IMR-90 (cell line): Measurements from ENCODE around the gene TUBA3C. TPM values are rescaled to one million over a fixed set of nuclear protein-coding genes. Genes with fewer than 3 reads are reported as not detected.

Experiments used
- ATAC-seq: fragments of 200-7000 bp; cut with Tn5 transposase; 2 replicates; pipeline ENCODE4 v1.9.1; 2020; ENCODE audit warnings: low read depth, mild to moderate bottlenecking, moderate library complexity
- BruUV-seq: library from RNA; stranded (reverse); fragments of 400-500 nt; replicated peaks from 2 replicates; lab custom pipeline; 2021; lab: Mats Ljungman, UMichigan
- CTCF ChIA-PET: fragments of 300-600 bp; formaldehyde crosslinking; extraction: SDS; loops from one replicate; lab custom pipeline; 2021; ENCODE audit warnings: antibody characterized with exemption; lab: Yijun Ruan, JAX
- POLR2A ChIA-PET: fragments of 300-600 bp; sonication (Branson Sonifier 250); formaldehyde crosslinking; loops from one replicate; lab custom pipeline; 2022; ENCODE audit warnings: antibody characterized with exemption; ENCODE audit not compliant: unreplicated experiment; lab: Charles Lee
- DNase-seq: peaks from one replicate; pipeline ENCODE4 v3.0.0; 2013
- H2AFZ ChIP-seq: replicated peaks from 2 replicates; pipeline ENCODE3; 2013; ENCODE audit warnings: low read length, mild to moderate bottlenecking; ENCODE audit not compliant: poor library complexity
- H2AK5ac ChIP-seq: 2 replicates; pipeline ENCODE4 v1.6.1; 2013; ENCODE audit warnings: low read depth, low read length, inconsistent platforms
- H2AK9ac ChIP-seq: replicated peaks from 2 replicates; pipeline ENCODE3; 2013; ENCODE audit warnings: mild to moderate bottlenecking, low read depth, low read length, moderate library complexity; ENCODE audit not compliant: poor library complexity
- H2BK120ac ChIP-seq: 2 replicates; pipeline ENCODE4 v1.6.1; 2013; ENCODE audit warnings: low read depth, low read length, inconsistent platforms
- H2BK15ac ChIP-seq: 3 replicates; pipeline ENCODE4 v1.6.1; 2013; ENCODE audit warnings: low read depth, low read length, inconsistent platforms
- H2BK20ac ChIP-seq: 2 replicates; pipeline ENCODE4 v1.6.1; 2013; ENCODE audit warnings: low read depth, mild to moderate bottlenecking, inconsistent platforms, low read length, moderate library complexity
- H2BK5ac ChIP-seq: 2 replicates; pipeline ENCODE4 v1.6.1; 2013; ENCODE audit warnings: mild to moderate bottlenecking, low read depth, low read length, inconsistent platforms; ENCODE audit not compliant: poor library complexity, severe bottlenecking
- H3K14ac ChIP-seq: replicated peaks from 2 replicates; pipeline ENCODE4 v1.6.1; 2013; ENCODE audit warnings: low read depth, low read length, inconsistent platforms
- H3K18ac ChIP-seq: 2 replicates; pipeline ENCODE4 v1.6.1; 2013; ENCODE audit warnings: low read depth, low read length, control low read depth
- H3K23ac ChIP-seq: 2 replicates; pipeline ENCODE4 v1.6.1; 2013; ENCODE audit warnings: low read depth, low read length, inconsistent platforms
- H3K27ac ChIP-seq: 2 replicates; pipeline ENCODE4 v1.5.1; 2013; ENCODE audit warnings: mild to moderate bottlenecking, control low read depth, low read length; ENCODE audit not compliant: insufficient read depth
- H3K27me3 ChIP-seq: 2 replicates; pipeline ENCODE4 v1.6.1; 2013; ENCODE audit warnings: low read length; ENCODE audit not compliant: control insufficient read depth, insufficient read depth
- H3K36me3 ChIP-seq: 2 replicates; pipeline ENCODE4 v1.6.1; 2013; ENCODE audit warnings: low read length, mixed read lengths; ENCODE audit not compliant: control insufficient read depth, insufficient read depth
- H3K4ac ChIP-seq: 2 replicates; pipeline ENCODE4 v1.6.1; 2013; ENCODE audit warnings: low read depth, low read length, inconsistent platforms
- H3K4me1 ChIP-seq: 2 replicates; pipeline ENCODE4 v1.6.1; 2013; ENCODE audit warnings: low read length, mixed read lengths; ENCODE audit not compliant: control insufficient read depth, insufficient read depth
- H3K4me2 ChIP-seq: 2 replicates; pipeline ENCODE4 v1.6.1; 2013; ENCODE audit warnings: low read depth, mild to moderate bottlenecking, control low read depth, low read length, moderate library complexity
- H3K4me3 ChIP-seq: 2 replicates; pipeline ENCODE4 v1.5.1; 2013; ENCODE audit warnings: low read depth, mild to moderate bottlenecking, control low read depth, low read length, moderate library complexity; ENCODE audit not compliant: insufficient read depth
- H3K56ac ChIP-seq: 2 replicates; pipeline ENCODE4 v1.6.1; 2013; ENCODE audit warnings: low read length, inconsistent platforms; ENCODE audit not compliant: insufficient read depth; ENCODE audit errors: extremely low read depth
- H3K79me1 ChIP-seq, 2 experiments: 2 replicates each; pipeline ENCODE4 v1.6.1; 2013; ENCODE audit warnings: low read length in 2 of 2, inconsistent platforms in 1 of 2, low read depth in 1 of 2
- H3K9ac ChIP-seq: 2 replicates; pipeline ENCODE4 v1.6.1; 2013; ENCODE audit warnings: low read depth, low read length, control low read depth
- H3K9me1 ChIP-seq: 2 replicates; pipeline ENCODE4 v1.6.1; 2013; ENCODE audit warnings: low read length, inconsistent platforms; ENCODE audit not compliant: insufficient read depth
- H3K9me3 ChIP-seq: 2 replicates; pipeline ENCODE4 v1.6.1; 2013; ENCODE audit warnings: low read length; ENCODE audit not compliant: control insufficient read depth, insufficient read depth
- H4K20me1 ChIP-seq: 2 replicates; pipeline ENCODE4 v1.6.1; 2013; ENCODE audit warnings: low read length, inconsistent platforms; ENCODE audit not compliant: insufficient read depth
- H4K5ac ChIP-seq: 2 replicates; pipeline ENCODE4 v1.6.1; 2013; ENCODE audit warnings: mild to moderate bottlenecking, low read depth, low read length, control low read depth
- H4K8ac ChIP-seq, 2 experiments: 2 replicates each; pipeline ENCODE4 v1.6.1; 2013; ENCODE audit warnings: low read depth in 2 of 2, low read length in 2 of 2, control low read depth in 1 of 2, inconsistent platforms in 1 of 2
- H4K91ac ChIP-seq: 2 replicates; pipeline ENCODE4 v1.6.1; 2013; ENCODE audit warnings: low read depth, low read length, inconsistent platforms; ENCODE audit not compliant: insufficient read depth
- BHLHE40 ChIP-seq: fragments of 150-350 bp; IDR thresholded peaks from 2 replicates; pipeline ENCODE4 v1.6.1; 2016; ENCODE audit warnings: mild to moderate bottlenecking, low read depth, low read length
- CEBPB ChIP-seq: IDR thresholded peaks from 2 replicates; pipeline ENCODE4 v1.6.1; 2012; ENCODE audit warnings: low read depth, low read length, improper control_type of control experiment
- CHD1 ChIP-seq: IDR thresholded peaks from 2 replicates; pipeline ENCODE4 v1.6.1; 2012; ENCODE audit warnings: low read depth, low read length, improper control_type of control experiment
- FOS ChIP-seq: fragments of 150-350 bp; IDR thresholded peaks from 2 replicates; pipeline ENCODE4 v1.6.1; 2016; ENCODE audit warnings: low read depth, low read length
- MAFK ChIP-seq: IDR thresholded peaks from 2 replicates; pipeline ENCODE4 v1.6.1; 2012; ENCODE audit warnings: low read depth, low read length, improper control_type of control experiment
- MAZ ChIP-seq: IDR thresholded peaks from 2 replicates; pipeline ENCODE4 v1.6.1; 2012; ENCODE audit warnings: low read depth, mild to moderate bottlenecking, low read length, improper control_type of control experiment, moderate library complexity, borderline replicate concordance
- MXI1 ChIP-seq: IDR thresholded peaks from 2 replicates; pipeline ENCODE4 v1.6.1; 2012; ENCODE audit warnings: low read depth, mild to moderate bottlenecking, low read length, moderate library complexity, borderline replicate concordance
- NFE2L2 ChIP-seq: fragments of 150-350 bp; IDR thresholded peaks from 2 replicates; pipeline ENCODE4 v1.6.1; 2016; ENCODE audit warnings: low read depth, mild to moderate bottlenecking, low read length
- POLR2A ChIP-seq: IDR thresholded peaks from 2 replicates; pipeline ENCODE4 v1.6.1; 2012; ENCODE audit warnings: mild to moderate bottlenecking, low read depth, low read length
- RAD21 ChIP-seq: IDR thresholded peaks from 2 replicates; pipeline ENCODE4 v1.6.1; 2012; ENCODE audit warnings: low read length, improper control_type of control experiment
- RCOR1 ChIP-seq: IDR thresholded peaks from 2 replicates; pipeline ENCODE4 v1.6.1; 2012; ENCODE audit warnings: mild to moderate bottlenecking, low read length, improper control_type of control experiment; ENCODE audit not compliant: insufficient replicate concordance
- RFX5 ChIP-seq: IDR thresholded peaks from 2 replicates; pipeline ENCODE4 v1.8.0; 2012; ENCODE audit warnings: low read depth, mild to moderate bottlenecking, low read length, moderate library complexity
- SMC3 ChIP-seq: fragments of 150-350 bp; IDR thresholded peaks from 2 replicates; pipeline ENCODE4 v1.6.1; 2016; ENCODE audit warnings: low read depth, mild to moderate bottlenecking, antibody characterized with exemption, low read length, moderate library complexity
- WGBS, 2 experiments: methylation state at CpG; one replicate each; pipeline versions ENCODE4 v1.1.5 to v1.1.7; 2013; ENCODE audit warnings: missing lambda C conversion rate in 2 of 2; ENCODE audit not compliant: insufficient read length in 1 of 2; ENCODE audit errors: extremely low coverage in 2 of 2; 5-methylcytosine and 5-hydroxymethylcytosine counted together
- dilution Hi-C: fragments of 300-500 bp; cut with HindIII; formaldehyde crosslinking; loops from one replicate; pipeline ENCODE4 v1.14.3; 2018; ENCODE audit warnings: low sequenced_read_pairs; ENCODE audit not compliant: unreplicated experiment
- in situ Hi-C: fragments of 300-500 bp; cut with MboI; formaldehyde crosslinking; loops from 3 replicates; pipeline ENCODE4 v1.14.3; 2019; ENCODE audit warnings: low sequenced_read_pairs, inconsistent platforms, mixed read lengths
- intact Hi-C: fragments of 100-400 bp; cut with micrococcal nuclease; formaldehyde crosslinking; loops from 2 replicates; pipeline ENCODE4 v1.10.0; 2022
- polyA plus RNA-seq, 3 experiments: library from polyadenylated mRNA; depleted of rRNA; stranded (reverse); fragments of >200 nt; gene quantifications; 2 replicates each; pipeline ENCODE4 v1.2.3, GENCODE V29; 2012; ENCODE audit warnings: low replicate concordance in 1 of 3
- total RNA-seq: library from RNA; depleted of rRNA; stranded (reverse); fragments of >200 nt; gene quantifications from 2 replicates; pipeline ENCODE4 v1.2.3, GENCODE V29; 2012
- TF ChIP-seq, protein P1 (sequence below): conservative IDR thresholded peaks from 2 replicates; pipeline ENCODE4 v1.5.1; 2012; ENCODE audit warnings: mild to moderate bottlenecking, low read depth, low read length, improper control_type of control experiment
- TF ChIP-seq, protein P2 (sequence below): fragments of 150-350 bp; IDR thresholded peaks from 2 replicates; pipeline ENCODE4 v1.6.1; 2016; ENCODE audit warnings: low read depth, mild to moderate bottlenecking, low read length, moderate library complexity, borderline replicate concordance
- TF ChIP-seq, protein P3 (sequence below): fragments of 150-350 bp; IDR thresholded peaks from 2 replicates; pipeline ENCODE4 v1.6.1; 2017; ENCODE audit warnings: mild to moderate bottlenecking, antibody characterized with exemption, low read length, low read depth

TUBA3C gene
- total and polyA plus RNA-seq, 2 of the 4 experiments (the other 2 are of a cell fraction), result not detected

DNA sequence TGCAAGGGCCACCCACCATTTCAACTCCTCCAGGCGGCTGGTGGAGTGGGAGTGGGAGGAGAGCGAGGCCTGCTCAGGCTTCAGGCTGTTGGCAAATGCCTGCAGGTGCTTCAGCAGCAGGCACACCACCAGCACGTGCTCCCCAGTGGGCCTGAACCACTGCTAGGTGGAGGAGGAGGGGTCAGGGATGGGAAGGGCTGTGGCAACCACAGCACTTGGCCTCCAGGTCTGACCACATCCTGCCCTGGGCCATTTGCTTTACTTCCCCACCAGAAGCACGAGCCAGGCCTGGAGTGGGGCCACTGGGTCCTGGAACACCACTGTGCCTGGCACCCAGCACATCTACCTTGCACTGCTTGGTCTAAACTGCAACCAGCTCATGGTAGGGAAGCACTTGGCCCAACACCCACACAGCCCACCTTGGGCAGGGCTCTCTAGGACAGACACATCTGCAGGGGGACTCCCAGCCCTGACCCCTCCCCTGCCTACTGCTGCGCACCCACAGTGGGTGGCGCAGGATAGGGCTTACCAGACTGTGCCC lies 26.2 kb downstream of the TUBA3C start:
- no peak for ATAC-seq

More for the DNA sequence above, 26.2 kb downstream of the TUBA3C start:
- 43% methylated on average over 4 of the region's 6 CpGs; no CpG with 5 or more reads in 1 of the 2 experiments for WGBS, 2 experiments
- dilution Hi-C loops (no loop called here), intact Hi-C loops (no loop called here), in situ Hi-C loops (no loop called here)
- H2BK120ac ChIP-seq, result no peak overlapping the region
- TF ChIP-seq, protein P1, sequence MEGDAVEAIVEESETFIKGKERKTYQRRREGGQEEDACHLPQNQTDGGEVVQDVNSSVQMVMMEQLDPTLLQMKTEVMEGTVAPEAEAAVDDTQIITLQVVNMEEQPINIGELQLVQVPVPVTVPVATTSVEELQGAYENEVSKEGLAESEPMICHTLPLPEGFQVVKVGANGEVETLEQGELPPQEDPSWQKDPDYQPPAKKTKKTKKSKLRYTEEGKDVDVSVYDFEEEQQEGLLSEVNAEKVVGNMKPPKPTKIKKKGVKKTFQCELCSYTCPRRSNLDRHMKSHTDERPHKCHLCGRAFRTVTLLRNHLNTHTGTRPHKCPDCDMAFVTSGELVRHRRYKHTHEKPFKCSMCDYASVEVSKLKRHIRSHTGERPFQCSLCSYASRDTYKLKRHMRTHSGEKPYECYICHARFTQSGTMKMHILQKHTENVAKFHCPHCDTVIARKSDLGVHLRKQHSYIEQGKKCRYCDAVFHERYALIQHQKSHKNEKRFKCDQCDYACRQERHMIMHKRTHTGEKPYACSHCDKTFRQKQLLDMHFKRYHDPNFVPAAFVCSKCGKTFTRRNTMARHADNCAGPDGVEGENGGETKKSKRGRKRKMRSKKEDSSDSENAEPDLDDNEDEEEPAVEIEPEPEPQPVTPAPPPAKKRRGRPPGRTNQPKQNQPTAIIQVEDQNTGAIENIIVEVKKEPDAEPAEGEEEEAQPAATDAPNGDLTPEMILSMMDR, result no peak
- TF ChIP-seq MXI1, result no peak
- no peak for TF ChIP-seq BHLHE40
- TF ChIP-seq CEBPB, result no peak
- TF ChIP-seq, protein P2, sequence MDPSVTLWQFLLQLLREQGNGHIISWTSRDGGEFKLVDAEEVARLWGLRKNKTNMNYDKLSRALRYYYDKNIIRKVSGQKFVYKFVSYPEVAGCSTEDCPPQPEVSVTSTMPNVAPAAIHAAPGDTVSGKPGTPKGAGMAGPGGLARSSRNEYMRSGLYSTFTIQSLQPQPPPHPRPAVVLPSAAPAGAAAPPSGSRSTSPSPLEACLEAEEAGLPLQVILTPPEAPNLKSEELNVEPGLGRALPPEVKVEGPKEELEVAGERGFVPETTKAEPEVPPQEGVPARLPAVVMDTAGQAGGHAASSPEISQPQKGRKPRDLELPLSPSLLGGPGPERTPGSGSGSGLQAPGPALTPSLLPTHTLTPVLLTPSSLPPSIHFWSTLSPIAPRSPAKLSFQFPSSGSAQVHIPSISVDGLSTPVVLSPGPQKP, result no peak
- TF ChIP-seq RAD21, result no peak
- TF ChIP-seq RCOR1, result no peak
- TF ChIP-seq, protein P3, sequence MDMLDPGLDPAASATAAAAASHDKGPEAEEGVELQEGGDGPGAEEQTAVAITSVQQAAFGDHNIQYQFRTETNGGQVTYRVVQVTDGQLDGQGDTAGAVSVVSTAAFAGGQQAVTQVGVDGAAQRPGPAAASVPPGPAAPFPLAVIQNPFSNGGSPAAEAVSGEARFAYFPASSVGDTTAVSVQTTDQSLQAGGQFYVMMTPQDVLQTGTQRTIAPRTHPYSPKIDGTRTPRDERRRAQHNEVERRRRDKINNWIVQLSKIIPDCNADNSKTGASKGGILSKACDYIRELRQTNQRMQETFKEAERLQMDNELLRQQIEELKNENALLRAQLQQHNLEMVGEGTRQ, result no peak
- TF ChIP-seq CHD1, result no peak
- no peak for TF ChIP-seq FOS
- TF ChIP-seq RFX5, result no peak
- TF ChIP-seq POLR2A, result no peak
- TF ChIP-seq MAFK, result no peak
- no peak for TF ChIP-seq SMC3
- no peak for TF ChIP-seq NFE2L2
- no peak for TF ChIP-seq MAZ
- H2AK9ac ChIP-seq, result no peak overlapping the region
- ChIA-PET POLR2A (no interaction called here), CTCF (no interaction called here)
- no peak overlapping the region for H4K8ac ChIP-seq
- H3K56ac ChIP-seq, result no peak overlapping the region
- no peak overlapping the region for H3K9ac ChIP-seq
- no peak overlapping the region for H2BK5ac ChIP-seq
- no peak overlapping the region for H3K4me3 ChIP-seq
- no peak overlapping the region for H4K91ac ChIP-seq
- no peak overlapping the region for H2BK15ac ChIP-seq
- no peak for DNase-seq
- no peaks in the 10 kb centered on the region for H3K9me1 ChIP-seq
- no peaks in the 10 kb centered on the region for H4K20me1 ChIP-seq
- H3K27me3 ChIP-seq, result no peaks in the 10 kb centered on the region
- BruUV-seq, result no TSS peak
- no peak overlapping the region for H4K5ac ChIP-seq
- H2BK20ac ChIP-seq, result no peak overlapping the region
- no peak overlapping the region for H3K27ac ChIP-seq
- peaks cover 74% of the 10 kb centered on the region for H3K9me3 ChIP-seq
- no peak overlapping the region for H3K4ac ChIP-seq
- H3K4me2 ChIP-seq, result no peak overlapping the region
- H3K79me1 ChIP-seq, result no peaks in the 10 kb centered on the region
- H3K4me1 ChIP-seq, result no peaks in the 10 kb centered on the region
- H3K36me3 ChIP-seq, result no peaks in the 10 kb centered on the region
- no peak overlapping the region for H2AK5ac ChIP-seq
- no peak overlapping the region for H3K18ac ChIP-seq
- no peak overlapping the region for H3K23ac ChIP-seq
- no peak overlapping the region for H3K14ac ChIP-seq
- no peak overlapping the region for H2AFZ ChIP-seq
